GM10266 (cell line): ENCODE measurements around the gene SRSF4.

ENCODE experiments used
- DNase-seq: peaks from one replicate; pipeline ENCODE4 v3.0.0; 2012; ENCODE audit errors: extremely low spot score
- TF ChIP-seq, protein P1 (sequence below): IDR thresholded peaks from 2 replicates; pipeline ENCODE4 v1.5.1; 2012; ENCODE audit warnings: mild to moderate bottlenecking, low read depth; ENCODE audit not compliant: control insufficient read depth, insufficient read depth; ENCODE audit errors: missing control alignments

Gene SRSF4

DNA sequence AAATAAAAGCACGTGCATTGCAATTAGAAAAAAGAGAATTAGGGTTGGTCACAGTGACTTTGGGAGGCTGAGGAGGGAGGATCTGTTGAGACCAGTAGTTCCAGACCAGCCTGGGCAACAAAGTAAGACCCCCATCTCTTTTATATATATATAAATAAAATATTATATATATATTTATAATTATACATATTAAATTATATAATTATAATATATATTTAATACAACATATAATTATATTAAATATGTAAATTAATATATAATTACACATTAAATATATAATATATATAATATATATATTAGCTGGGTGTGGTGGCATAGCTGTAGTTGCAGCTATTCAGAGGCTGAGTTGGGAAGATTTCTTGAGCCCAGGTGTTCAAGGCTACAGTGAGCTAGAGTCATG lies 81.2 kb downstream of the SRSF4 start:
- TF ChIP-seq, protein P1, sequence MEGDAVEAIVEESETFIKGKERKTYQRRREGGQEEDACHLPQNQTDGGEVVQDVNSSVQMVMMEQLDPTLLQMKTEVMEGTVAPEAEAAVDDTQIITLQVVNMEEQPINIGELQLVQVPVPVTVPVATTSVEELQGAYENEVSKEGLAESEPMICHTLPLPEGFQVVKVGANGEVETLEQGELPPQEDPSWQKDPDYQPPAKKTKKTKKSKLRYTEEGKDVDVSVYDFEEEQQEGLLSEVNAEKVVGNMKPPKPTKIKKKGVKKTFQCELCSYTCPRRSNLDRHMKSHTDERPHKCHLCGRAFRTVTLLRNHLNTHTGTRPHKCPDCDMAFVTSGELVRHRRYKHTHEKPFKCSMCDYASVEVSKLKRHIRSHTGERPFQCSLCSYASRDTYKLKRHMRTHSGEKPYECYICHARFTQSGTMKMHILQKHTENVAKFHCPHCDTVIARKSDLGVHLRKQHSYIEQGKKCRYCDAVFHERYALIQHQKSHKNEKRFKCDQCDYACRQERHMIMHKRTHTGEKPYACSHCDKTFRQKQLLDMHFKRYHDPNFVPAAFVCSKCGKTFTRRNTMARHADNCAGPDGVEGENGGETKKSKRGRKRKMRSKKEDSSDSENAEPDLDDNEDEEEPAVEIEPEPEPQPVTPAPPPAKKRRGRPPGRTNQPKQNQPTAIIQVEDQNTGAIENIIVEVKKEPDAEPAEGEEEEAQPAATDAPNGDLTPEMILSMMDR, result no peak

DNA sequence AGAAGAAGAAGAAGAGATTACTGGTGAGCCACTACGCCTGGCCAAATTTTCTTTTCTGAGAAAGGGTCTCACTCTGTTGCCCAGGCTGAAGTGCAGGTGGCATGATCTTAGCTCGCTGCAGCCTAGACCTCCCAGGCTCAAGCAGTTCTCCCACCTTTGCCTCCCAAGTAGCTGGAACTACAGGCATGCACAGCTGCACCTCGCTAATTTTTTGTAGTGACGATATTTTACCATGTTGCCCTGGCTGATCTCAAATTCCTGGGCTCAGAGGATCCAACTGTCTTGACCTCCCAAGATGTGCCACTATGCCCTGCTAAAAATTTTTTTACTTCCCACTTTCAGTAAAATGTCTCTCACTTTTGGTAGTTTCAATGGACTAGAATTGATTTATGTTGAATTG lies 82.4 kb downstream of the SRSF4 start:
- TF ChIP-seq, protein P1, result no peak
- DNase-seq, result no peak

More for the DNA sequence above, 81.2 kb downstream of the SRSF4 start:
- DNase-seq, result no peak
